Stimulated activated CD4-positive, alpha-beta T cell treated with anti-CD3 and anti-CD28 coated beads, TNF-alpha, amount 100 ng/mL, for 48 hours (primary cell): Measurements from ENCODE around the gene ZDHHC11B.
"Not testable (repeated sequence)": the region's sequence is repeated elsewhere in the genome, so short reads cannot be mapped to it uniquely, and the experiment has no call there.

Experiments
- DNase-seq, 3 donors: peaks; one replicate each; pipeline ENCODE4 v3.0.0-alpha.2; 2020; ENCODE audit warnings: low read depth in 3 of 3

ZDHHC11B gene

GRCh38 chr5:784428-785177 is at the start of gene ZDHHC11B:
ZDHHC11B (minus strand) TSS chr5:784729; CDS start chr5:766919, 17,810 bp downstream.
- peak; percentile 86 to 94 (median 94) for DNase-seq

- DNase-seq = not testable (repeated sequence)
Observed at GRCh38 chr5:834013-834412, 49.5 kb upstream of the ZDHHC11B start.

- not testable (repeated sequence) for DNase-seq
Observed at GRCh38 chr5:828194-828593, 43.7 kb upstream of the ZDHHC11B start.

- not testable (repeated sequence) for DNase-seq
Observed at GRCh38 chr5:825544-825943, 41.0 kb upstream of the ZDHHC11B start.

- no peak for DNase-seq
Observed at GRCh38 chr5:821504-821903, 37.0 kb upstream of the ZDHHC11B start.

GRCh38 chr5:820245-820644 is 35.7 kb upstream of the ZDHHC11B start:
- no peak for DNase-seq

- no peak for DNase-seq
Observed at GRCh38 chr5:819078-819477, 34.5 kb upstream of the ZDHHC11B start.

- DNase-seq = no peak
Observed at GRCh38 chr5:816176-816575, 31.6 kb upstream of the ZDHHC11B start.

- DNase-seq = no peak
Observed at GRCh38 chr5:815449-815848, 30.9 kb upstream of the ZDHHC11B start.

- DNase-seq = not testable (repeated sequence)
Observed at GRCh38 chr5:813575-813974, 29.0 kb upstream of the ZDHHC11B start.

- DNase-seq = not testable (repeated sequence)
Observed at GRCh38 chr5:811384-811783, 26.9 kb upstream of the ZDHHC11B start.

- not testable (repeated sequence) for DNase-seq
Observed at GRCh38 chr5:807719-808514, 23.4 kb upstream of the ZDHHC11B start.

GRCh38 chr5:801472-801871 is 16.9 kb upstream of the ZDHHC11B start:
- no peak for DNase-seq

- not testable (repeated sequence) for DNase-seq
Observed at GRCh38 chr5:801055-801454, 16.5 kb upstream of the ZDHHC11B start.

- not testable (repeated sequence) for DNase-seq
Observed at GRCh38 chr5:798505-799138, 14.1 kb upstream of the ZDHHC11B start.

- not testable (repeated sequence) for DNase-seq
Observed at GRCh38 chr5:797986-798385, 13.5 kb upstream of the ZDHHC11B start.

- DNase-seq = not testable (repeated sequence)
Observed at GRCh38 chr5:795873-796272, 11.3 kb upstream of the ZDHHC11B start.

GRCh38 chr5:794948-795347 is 10.4 kb upstream of the ZDHHC11B start:
- DNase-seq = not testable (repeated sequence)

GRCh38 chr5:788703-789102 is 4.2 kb upstream of the ZDHHC11B start:
- DNase-seq = not testable (repeated sequence)

- not testable (repeated sequence) for DNase-seq
Observed at GRCh38 chr5:787857-788233, 3.3 kb upstream of the ZDHHC11B start.

- DNase-seq = not testable (repeated sequence)
Observed at GRCh38 chr5:787224-787856, 2.8 kb upstream of the ZDHHC11B start.

- DNase-seq = peak in 1 of 3 donors; percentile 20
Observed at GRCh38 chr5:785181-785705, 714 bp upstream of the ZDHHC11B start.
